SK-N-MC (cell line): Measurements from ENCODE around the gene NDUFA13.

Source experiments
- EZH2 ChIP-seq: fragments of 200-600 bp; sonication (generic); IDR thresholded peaks from one replicate; pipeline ENCODE4 v1.6.1; 2017; ENCODE audit warnings: antibody characterized with exemption
- POLR2AphosphoS5 ChIP-seq: IDR thresholded peaks from 2 replicates; pipeline ENCODE4 v1.6.1; 2012; ENCODE audit warnings: mild to moderate bottlenecking, low read depth, low read length, borderline replicate concordance

- TF ChIP-seq EZH2, result no peak
- no peak for TF ChIP-seq POLR2AphosphoS5
These were observed 2.3 kb upstream of the NDUFA13 start for GRCh38 chr19:19513682-19514081.
